Stimulated activated CD8-positive, alpha-beta memory T cell treated with anti-CD3 and anti-CD28 coated beads, Interleukin-7, amount 100 ng/mL, for 4 hours (primary cell): Measurements from ENCODE around the gene SBF2.
A peak's percentile ranks its signal among the peaks of the same experiment; 100 is the strongest.

ENCODE experiments used
- DNase-seq, 2 donors: peaks; one replicate each; pipeline ENCODE4 v3.0.0-alpha.2; 2020; ENCODE audit warnings: low read depth in 2 of 2

The SBF2 gene

GRCh38 chr11:10317776-10318526 is 23.9 kb upstream of the SBF2 start:
- DNase-seq: no peak

- no peak for DNase-seq
Observed at GRCh38 chr11:10317151-10317755, 23.2 kb upstream of the SBF2 start.

DNA sequence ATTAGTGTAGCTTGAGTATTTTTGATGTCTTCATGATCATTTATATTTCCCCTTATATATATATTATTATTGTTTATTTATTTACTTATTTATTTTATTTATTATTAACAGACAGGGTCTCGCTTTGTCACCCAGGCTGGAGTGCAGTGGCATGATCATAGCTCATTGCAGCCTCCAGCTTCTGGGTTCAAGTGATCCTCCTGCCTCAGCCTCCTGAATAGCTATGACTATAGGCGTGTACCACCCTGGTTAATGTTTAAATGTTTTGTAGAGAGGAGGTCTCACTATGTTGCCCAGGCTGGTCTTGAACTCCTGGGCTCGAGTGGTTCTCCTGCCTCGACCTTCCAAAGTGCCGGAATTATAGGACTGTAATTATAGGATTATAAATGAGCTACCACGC is 21.1 kb upstream of the SBF2 start:
- no peak for DNase-seq

DNA sequence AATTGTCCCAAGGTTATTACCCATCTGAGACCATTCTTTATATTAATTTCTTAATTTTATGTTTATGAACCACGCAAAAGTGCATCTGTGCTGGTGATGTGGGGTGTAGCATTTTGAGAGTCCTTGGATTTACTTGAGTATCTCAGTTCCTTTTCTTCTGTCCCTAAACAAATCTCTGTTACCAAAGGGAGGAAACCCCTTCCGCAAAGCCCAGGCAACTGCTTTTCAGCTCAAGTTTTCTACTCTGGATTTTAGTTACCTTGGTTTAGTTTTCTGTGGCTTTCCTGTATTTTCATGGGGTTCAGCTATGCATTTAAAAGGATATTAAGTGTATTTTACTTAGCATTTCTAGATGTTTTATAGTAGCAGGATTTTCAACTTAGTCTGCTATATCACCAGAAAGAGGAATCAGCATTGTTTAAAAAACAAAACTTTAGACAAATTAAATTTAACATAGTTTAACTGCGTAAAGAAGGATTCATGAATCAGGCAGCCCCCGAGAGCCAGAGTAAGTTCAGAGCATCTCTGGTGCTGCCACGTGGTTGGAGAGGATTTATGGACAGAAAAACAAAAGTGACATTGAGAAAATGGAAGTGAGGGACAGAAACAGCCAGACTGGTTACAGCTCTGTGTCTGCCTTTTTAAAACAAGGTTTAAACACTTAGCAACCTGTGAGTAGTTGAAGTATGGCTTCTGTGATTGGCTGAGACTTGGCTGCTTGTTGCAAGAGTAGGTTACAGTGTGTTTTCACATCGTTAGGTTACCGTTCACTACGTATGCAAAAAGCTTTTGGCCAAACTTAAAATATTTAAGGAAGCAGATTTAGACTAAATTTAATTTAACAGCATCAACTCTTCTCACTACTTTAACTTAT is 20.4 kb upstream of the SBF2 start:
- DNase-seq: no peak

GRCh38 chr11:10311802-10312201 is 17.8 kb upstream of the SBF2 start:
- DNase-seq: no peak

DNA sequence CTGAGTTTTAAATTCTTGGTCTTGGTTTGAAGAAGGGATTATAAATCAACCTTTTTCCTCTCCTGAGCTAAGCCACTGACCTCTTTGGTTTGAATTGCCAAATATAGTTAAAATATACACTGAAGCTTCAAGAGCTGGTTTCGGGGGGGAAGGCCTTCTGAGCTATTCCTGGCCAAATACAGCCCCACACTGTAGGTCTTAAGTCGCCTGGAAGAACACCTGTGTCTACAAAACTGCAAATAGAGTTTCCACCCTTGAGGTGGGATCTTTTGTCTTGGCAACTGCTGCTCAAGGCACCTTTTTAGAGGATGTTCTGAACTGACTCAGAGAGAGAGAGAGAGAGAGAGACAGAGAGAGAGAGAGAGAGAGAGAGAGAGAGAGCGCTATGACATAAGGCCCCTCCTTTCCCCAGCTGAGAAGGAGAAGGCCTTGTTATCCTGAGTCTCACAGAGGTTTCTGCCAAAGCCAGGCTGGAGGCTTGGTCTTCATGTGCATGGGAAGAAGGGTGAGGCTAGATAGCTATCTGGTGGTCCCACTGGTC is 16.4 kb upstream of the SBF2 start:
- DNase-seq: no peak

- no peak for DNase-seq
Observed at GRCh38 chr11:10309163-10310093, 15.4 kb upstream of the SBF2 start.

DNA sequence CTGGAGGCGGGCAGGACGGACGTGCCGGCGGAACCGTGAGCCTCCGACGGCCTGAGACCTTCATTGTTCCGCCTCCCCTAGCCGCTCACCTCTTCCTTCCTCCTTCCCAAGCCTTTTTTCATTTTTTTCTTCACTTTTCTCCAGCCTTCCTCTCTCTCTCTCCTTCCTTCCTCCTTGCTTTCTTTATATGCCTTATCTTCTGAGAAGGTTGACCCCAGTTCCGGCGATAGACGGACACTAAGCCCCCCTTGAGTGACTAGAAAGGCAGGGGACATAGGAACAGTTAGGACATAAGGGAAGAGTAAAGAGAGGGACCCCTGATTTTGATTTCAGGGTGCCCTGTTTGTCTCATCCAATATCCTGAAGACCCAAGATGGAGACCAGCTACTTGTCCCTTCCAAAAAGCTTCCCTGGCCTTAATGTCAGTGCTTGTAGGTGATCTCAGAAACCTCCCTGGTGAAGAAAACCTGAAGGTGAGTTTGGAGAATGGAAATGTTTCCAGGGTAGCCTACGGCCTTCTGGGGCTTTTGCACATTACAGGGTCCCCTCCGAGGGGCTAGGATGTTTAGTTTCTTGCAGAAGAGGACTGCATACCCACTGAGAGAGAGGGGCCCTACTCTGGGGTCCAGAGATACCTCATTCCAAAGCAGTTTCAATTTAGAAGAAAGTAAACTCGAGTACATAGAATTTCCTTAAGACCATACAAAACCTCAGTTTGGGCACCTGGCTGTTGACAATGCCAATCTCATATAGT is 14.4 kb upstream of the SBF2 start:
- no peak for DNase-seq

- peak; percentile 73 to 83 for DNase-seq
Observed at GRCh38 chr11:10307400-10308200, 13.6 kb upstream of the SBF2 start.

GRCh38 chr11:10307022-10307399 is 13.0 kb upstream of the SBF2 start:
- DNase-seq: no peak

DNA sequence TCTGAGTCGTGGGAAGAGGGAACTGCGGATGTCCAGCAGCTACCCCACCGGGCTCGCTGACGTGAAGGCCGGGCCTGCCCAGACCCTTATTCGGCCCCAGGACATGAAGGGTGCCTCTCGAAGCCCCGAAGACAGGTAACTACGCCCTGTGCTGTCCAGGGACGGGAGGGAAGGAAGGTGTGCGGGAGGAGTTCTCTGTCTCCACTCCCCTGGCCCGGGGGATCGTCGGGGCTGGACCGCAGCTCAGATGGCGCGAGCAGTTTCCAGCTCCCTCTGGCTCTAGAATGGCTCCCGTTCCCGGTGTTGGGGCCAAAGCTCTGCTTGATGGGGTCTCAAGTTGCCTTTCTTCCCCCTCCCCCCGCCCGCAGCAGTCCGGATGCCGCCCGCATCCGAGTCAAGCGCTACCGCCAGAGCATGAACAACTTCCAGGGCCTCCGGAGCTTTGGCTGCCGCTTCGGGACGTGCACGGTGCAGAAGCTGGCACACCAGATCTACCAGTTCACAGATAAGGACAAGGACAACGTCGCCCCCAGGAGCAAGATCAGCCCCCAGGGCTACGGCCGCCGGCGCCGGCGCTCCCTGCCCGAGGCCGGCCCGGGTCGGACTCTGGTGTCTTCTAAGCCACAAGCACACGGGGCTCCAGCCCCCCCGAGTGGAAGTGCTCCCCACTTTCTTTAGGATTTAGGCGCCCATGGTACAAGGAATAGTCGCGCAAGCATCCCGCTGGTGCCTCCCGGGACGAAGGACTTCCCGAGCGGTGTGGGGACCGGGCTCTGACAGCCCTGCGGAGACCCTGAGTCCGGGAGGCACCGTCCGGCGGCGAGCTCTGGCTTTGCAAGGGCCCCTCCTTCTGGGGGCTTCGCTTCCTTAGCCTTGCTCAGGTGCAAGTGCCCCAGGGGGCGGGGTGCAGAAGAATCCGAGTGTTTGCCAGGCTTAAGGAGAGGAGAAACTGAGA is 12.2 kb upstream of the SBF2 start:
- no peak for DNase-seq

GRCh38 chr11:10305262-10305963 is 11.4 kb upstream of the SBF2 start:
- no peak for DNase-seq

- no peak for DNase-seq
Observed at GRCh38 chr11:10304495-10305261, 10.7 kb upstream of the SBF2 start, which contains the start of gene ADM. TSS of gene ADM (plus strand) at chr11:10305073. CDS start at chr11:10305701, 628 bp downstream.

DNA sequence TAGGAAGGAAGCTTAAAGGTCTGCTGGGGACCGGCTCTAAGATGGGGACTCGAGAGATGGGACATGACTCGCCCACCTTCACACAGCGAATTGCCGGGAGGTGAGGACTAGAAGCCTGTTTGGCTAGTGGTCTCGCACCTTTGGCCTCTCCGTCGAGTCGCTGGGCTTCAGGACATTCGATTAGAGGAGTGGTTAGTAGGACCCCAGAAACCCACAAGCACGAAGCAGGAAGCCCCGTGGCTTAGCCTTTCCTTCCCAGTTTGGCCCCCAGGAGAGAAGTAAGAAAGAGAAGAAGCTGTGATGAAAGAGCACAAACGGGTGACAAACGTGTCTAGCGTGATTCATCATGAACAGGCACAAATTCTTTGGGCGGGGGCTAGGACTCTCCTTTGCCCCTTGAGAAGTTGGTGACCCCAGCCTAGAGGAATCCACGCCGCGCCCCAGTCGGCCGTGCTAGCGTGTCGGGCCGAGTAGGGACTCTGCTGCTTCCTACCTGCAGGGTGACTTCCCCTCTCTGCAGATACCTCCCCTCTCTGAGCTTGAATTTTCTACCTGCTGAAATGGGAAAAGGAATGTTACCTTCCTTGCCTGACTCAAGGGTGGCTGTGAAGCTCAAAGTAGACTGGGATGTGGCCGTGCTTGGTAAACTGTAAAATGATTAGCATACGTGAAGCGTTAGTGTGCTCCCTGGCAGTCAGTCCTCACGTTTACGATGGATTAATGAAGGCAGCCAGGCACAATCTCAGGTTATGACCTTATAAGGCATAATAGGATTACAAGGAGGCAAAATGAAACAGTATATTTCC is 9.7 kb upstream of the SBF2 start:
- DNase-seq: no peak

- DNase-seq: peak in 1 of 2 donors; percentile 55
Observed at GRCh38 chr11:10302744-10303557, 8.9 kb upstream of the SBF2 start.
